ENCODE measurements around the gene ACTL6B.

The ACTL6B gene

GRCh38 chr7:100612730-100613390 is 43.4 kb downstream of the ACTL6B start:
- Mint-ChIP-seq H3K27me3 (ENCODE audit: low read depth) (no peaks in the 10 kb centered on the region), H3K9me3 (no peaks in the 10 kb centered on the region), H3K4me3 (peak overlapping the region; percentile 96), H3K36me3 (ENCODE audit: low read depth) (peaks cover 17% of the 10 kb centered on the region), H3K4me1 (ENCODE audit: low read depth) (peaks cover 10% of the 10 kb centered on the region), H3K27ac (peak overlapping the region; percentile 20)
- no peak for DNase-seq (ENCODE audit: low spot score)

GRCh38 chr7:100611983-100612729 is 44.1 kb downstream of the ACTL6B start, which contains the start of gene MOSPD3:
TSS of gene MOSPD3 (plus strand) at chr7:100612540. CDS start at chr7:100612792, 252 bp downstream.
- Mint-ChIP-seq H3K27ac (peak within 1 kb of the TSS; percentile 100), H3K36me3 (ENCODE audit: low read depth) (peaks cover 17% of the 10 kb centered on the region), H3K4me3 (peak within 1 kb of the TSS; percentile 96), H3K27me3 (ENCODE audit: low read depth) (no peaks in the 10 kb centered on the region), H3K4me1 (ENCODE audit: low read depth) (peaks cover 10% of the 10 kb centered on the region), H3K9me3 (no peaks in the 10 kb centered on the region)
- DNase-seq (ENCODE audit: low spot score): peak; percentile 98

GRCh38 chr7:100609958-100610357 is 46.3 kb downstream of the ACTL6B start:
- no peak overlapping the region for H3K27ac Mint-ChIP-seq
- peaks cover 17% of the 10 kb centered on the region for H3K4me1 Mint-ChIP-seq (ENCODE audit: low read depth)
- peak overlapping the region; percentile 2 for H3K4me3 Mint-ChIP-seq

GRCh38 chr7:100607111-100607510 is 49.1 kb downstream of the ACTL6B start:
- H3K27me3 Mint-ChIP-seq (ENCODE audit: low read depth): no peaks in the 10 kb centered on the region

More at GRCh38 chr7:100609958-100610357, 46.3 kb downstream of the ACTL6B start:
- no peak for DNase-seq (ENCODE audit: low spot score)
- Mint-ChIP-seq H3K9me3 (no peaks in the 10 kb centered on the region), H3K36me3 (ENCODE audit: low read depth) (peaks cover 8% of the 10 kb centered on the region), H3K27me3 (ENCODE audit: low read depth) (no peaks in the 10 kb centered on the region)

GRCh38 chr7:100606313-100606712 is 49.9 kb downstream of the ACTL6B start:
- H3K4me3 Mint-ChIP-seq: peak overlapping the region; percentile 91
- no peak for DNase-seq (ENCODE audit: low spot score)
- no peaks in the 10 kb centered on the region for H3K36me3 Mint-ChIP-seq (ENCODE audit: low read depth)
- no peak overlapping the region for H3K27ac Mint-ChIP-seq
- H3K27me3 Mint-ChIP-seq (ENCODE audit: low read depth): no peaks in the 10 kb centered on the region
- H3K9me3 Mint-ChIP-seq: no peaks in the 10 kb centered on the region
- H3K4me1 Mint-ChIP-seq (ENCODE audit: low read depth): peaks cover 12% of the 10 kb centered on the region

More at GRCh38 chr7:100607111-100607510, 49.1 kb downstream of the ACTL6B start:
- peaks cover 12% of the 10 kb centered on the region for H3K4me1 Mint-ChIP-seq (ENCODE audit: low read depth)
- no peaks in the 10 kb centered on the region for H3K9me3 Mint-ChIP-seq
- no peak overlapping the region for H3K4me3 Mint-ChIP-seq
- H3K36me3 Mint-ChIP-seq (ENCODE audit: low read depth): no peaks in the 10 kb centered on the region
- DNase-seq (ENCODE audit: low spot score): no peak
- H3K27ac Mint-ChIP-seq: no peak overlapping the region

GRCh38 chr7:100604976-100605911 is 51.0 kb downstream of the ACTL6B start:
- Mint-ChIP-seq H3K27me3 (ENCODE audit: low read depth) (no peaks in the 10 kb centered on the region), H3K4me3 (peak overlapping the region; percentile 91), H3K27ac (peak overlapping the region; percentile 75), H3K36me3 (ENCODE audit: low read depth) (no peaks in the 10 kb centered on the region), H3K9me3 (no peaks in the 10 kb centered on the region), H3K4me1 (ENCODE audit: low read depth) (peaks cover 12% of the 10 kb centered on the region)
- DNase-seq (ENCODE audit: low spot score): peak; percentile 60

GRCh38 chr7:100604028-100604975 is 51.9 kb downstream of the ACTL6B start:
- DNase-seq (ENCODE audit: low spot score): peak; percentile 80
- H3K27me3 Mint-ChIP-seq (ENCODE audit: low read depth): no peaks in the 10 kb centered on the region
- H3K36me3 Mint-ChIP-seq (ENCODE audit: low read depth): no peaks in the 10 kb centered on the region
- H3K4me1 Mint-ChIP-seq (ENCODE audit: low read depth): peaks cover 12% of the 10 kb centered on the region
- H3K27ac Mint-ChIP-seq: peak overlapping the region; percentile 88
- no peaks in the 10 kb centered on the region for H3K9me3 Mint-ChIP-seq
- H3K4me3 Mint-ChIP-seq: peak overlapping the region; percentile 91

- Mint-ChIP-seq H3K36me3 (ENCODE audit: low read depth) (no peaks in the 10 kb centered on the region), H3K4me3 (peak overlapping the region; percentile 87), H3K27me3 (ENCODE audit: low read depth) (no peaks in the 10 kb centered on the region), H3K9me3 (no peaks in the 10 kb centered on the region), H3K4me1 (ENCODE audit: low read depth) (peaks cover 12% of the 10 kb centered on the region), H3K27ac (peak overlapping the region; percentile 88)
- DNase-seq (ENCODE audit: low spot score): no peak
Observed at GRCh38 chr7:100603726-100604027, 52.6 kb downstream of the ACTL6B start.

- no peak overlapping the region for H3K27ac Mint-ChIP-seq
- H3K4me1 Mint-ChIP-seq (ENCODE audit: low read depth): peaks cover 16% of the 10 kb centered on the region
- peak overlapping the region; percentile 87 for H3K4me3 Mint-ChIP-seq
- no peaks in the 10 kb centered on the region for H3K27me3 Mint-ChIP-seq (ENCODE audit: low read depth)
- H3K9me3 Mint-ChIP-seq: no peaks in the 10 kb centered on the region
- DNase-seq (ENCODE audit: low spot score): no peak
- H3K36me3 Mint-ChIP-seq (ENCODE audit: low read depth): no peaks in the 10 kb centered on the region
Observed at GRCh38 chr7:100602889-100603725, 53.1 kb downstream of the ACTL6B start.

GRCh38 chr7:100600730-100601038 is 55.6 kb downstream of the ACTL6B start:
- DNase-seq (ENCODE audit: low spot score): no peak
- Mint-ChIP-seq H3K36me3 (ENCODE audit: low read depth) (no peaks in the 10 kb centered on the region), H3K27me3 (ENCODE audit: low read depth) (no peaks in the 10 kb centered on the region), H3K27ac (no peak overlapping the region), H3K4me1 (ENCODE audit: low read depth) (peaks cover 13% of the 10 kb centered on the region), H3K9me3 (no peaks in the 10 kb centered on the region), H3K4me3 (no peak overlapping the region)

GRCh38 chr7:100599911-100600729 is 56.1 kb downstream of the ACTL6B start:
- Mint-ChIP-seq H3K9me3 (no peaks in the 10 kb centered on the region), H3K36me3 (ENCODE audit: low read depth) (no peaks in the 10 kb centered on the region), H3K27ac (no peak overlapping the region), H3K4me3 (no peak overlapping the region), H3K27me3 (ENCODE audit: low read depth) (no peaks in the 10 kb centered on the region), H3K4me1 (ENCODE audit: low read depth) (peaks cover 9% of the 10 kb centered on the region)
- DNase-seq (ENCODE audit: low spot score): no peak

- no peak overlapping the region for H3K27ac Mint-ChIP-seq
- no peaks in the 10 kb centered on the region for H3K27me3 Mint-ChIP-seq (ENCODE audit: low read depth)
- no peaks in the 10 kb centered on the region for H3K36me3 Mint-ChIP-seq (ENCODE audit: low read depth)
- H3K9me3 Mint-ChIP-seq: no peaks in the 10 kb centered on the region
- no peak overlapping the region for H3K4me3 Mint-ChIP-seq
- no peak for DNase-seq (ENCODE audit: low spot score)
- H3K4me1 Mint-ChIP-seq (ENCODE audit: low read depth): peaks cover 4% of the 10 kb centered on the region
Observed at GRCh38 chr7:100598425-100598824, 57.8 kb downstream of the ACTL6B start.
